ENCODE measurements around the gene ABCB8. TPM values are rescaled to one million over a fixed set of nuclear protein-coding genes. Genes with fewer than 3 reads are reported as not detected.
A peak's percentile ranks its signal among the peaks of the same experiment; 100 is the strongest.

The ABCB8 gene
- total and polyA plus RNA-seq, 9 of the 15 experiments (the other 6 are each of a cell fraction or from before 2014, with no cell fraction given): 7.6 to 106 (median 36.3) TPM

DNA sequence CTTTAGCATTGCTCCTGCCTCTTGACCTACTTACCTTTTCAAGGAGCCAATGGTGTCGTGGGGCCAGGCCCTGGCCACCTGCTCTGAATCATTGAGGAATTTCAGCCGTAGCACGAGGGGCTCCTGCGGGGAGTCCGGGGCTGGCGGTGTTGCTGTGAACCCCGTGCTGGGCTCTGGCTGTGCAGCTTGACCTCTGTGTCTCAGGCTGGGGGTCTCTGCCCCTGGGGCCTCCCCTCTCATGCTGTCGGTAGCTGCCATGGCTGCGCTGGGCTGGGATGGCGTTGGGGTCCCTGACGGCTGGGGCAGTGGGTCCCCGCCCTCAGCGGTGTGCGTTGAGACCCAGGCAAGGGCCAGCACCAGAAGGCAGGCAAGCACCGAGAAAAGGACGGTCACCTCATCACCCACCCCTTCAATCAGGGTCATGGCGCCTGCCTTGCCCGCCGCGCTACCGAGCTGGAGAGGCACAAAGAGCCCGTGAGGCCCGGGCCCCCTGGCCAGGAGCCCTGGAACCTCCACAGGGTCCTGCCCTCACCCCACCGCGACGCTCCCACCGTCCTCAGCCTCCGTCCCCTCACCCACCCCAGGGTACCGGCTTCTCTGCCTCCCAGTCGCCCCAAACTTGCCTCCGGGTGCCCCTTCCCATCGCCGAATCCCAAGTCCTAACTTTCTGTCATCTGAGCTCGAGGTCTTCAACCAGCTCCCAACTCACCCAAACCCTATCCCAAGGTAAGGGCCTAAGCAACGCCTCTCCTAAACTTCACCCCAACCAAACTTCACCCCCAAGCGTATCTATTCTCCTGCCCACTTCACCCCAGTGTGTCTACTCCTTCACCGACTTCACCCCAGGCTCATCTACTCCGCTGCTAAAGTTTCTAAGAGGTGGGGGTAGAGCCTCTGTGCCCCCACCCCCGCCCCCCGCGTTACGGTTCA, 54.2 kb downstream of the ABCB8 start (continued):
- TF ChIP-seq, protein P1, sequence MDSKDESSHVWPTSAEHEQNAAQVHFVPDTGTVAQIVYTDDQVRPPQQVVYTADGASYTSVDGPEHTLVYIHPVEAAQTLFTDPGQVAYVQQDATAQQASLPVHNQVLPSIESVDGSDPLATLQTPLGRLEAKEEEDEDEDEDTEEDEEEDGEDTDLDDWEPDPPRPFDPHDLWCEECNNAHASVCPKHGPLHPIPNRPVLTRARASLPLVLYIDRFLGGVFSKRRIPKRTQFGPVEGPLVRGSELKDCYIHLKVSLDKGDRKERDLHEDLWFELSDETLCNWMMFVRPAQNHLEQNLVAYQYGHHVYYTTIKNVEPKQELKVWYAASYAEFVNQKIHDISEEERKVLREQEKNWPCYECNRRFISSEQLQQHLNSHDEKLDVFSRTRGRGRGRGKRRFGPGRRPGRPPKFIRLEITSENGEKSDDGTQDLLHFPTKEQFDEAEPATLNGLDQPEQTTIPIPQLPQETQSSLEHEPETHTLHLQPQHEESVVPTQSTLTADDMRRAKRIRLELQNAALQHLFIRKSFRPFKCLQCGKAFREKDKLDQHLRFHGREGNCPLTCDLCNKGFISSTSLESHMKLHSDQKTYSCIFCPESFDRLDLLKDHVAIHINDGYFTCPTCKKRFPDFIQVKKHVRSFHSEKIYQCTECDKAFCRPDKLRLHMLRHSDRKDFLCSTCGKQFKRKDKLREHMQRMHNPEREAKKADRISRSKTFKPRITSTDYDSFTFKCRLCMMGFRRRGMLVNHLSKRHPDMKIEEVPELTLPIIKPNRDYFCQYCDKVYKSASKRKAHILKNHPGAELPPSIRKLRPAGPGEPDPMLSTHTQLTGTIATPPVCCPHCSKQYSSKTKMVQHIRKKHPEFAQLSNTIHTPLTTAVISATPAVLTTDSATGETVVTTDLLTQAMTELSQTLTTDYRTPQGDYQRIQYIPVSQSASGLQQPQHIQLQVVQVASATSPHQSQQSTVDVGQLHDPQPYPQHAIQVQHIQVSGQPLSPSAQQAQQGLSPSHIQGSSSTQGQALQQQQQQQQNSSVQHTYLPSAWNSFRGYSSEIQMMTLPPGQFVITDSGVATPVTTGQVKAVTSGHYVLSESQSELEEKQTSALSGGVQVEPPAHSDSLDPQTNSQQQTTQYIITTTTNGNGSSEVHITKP (IDR thresholded peaks at IDR 0.05; ENCODE audit: partially characterized antibody): no peak
- TF ChIP-seq ZNF24 (IDR thresholded peaks at IDR 0.05): no peak
- TF ChIP-seq TAL1 (IDR thresholded peaks at IDR 0.05): no peak
- TF ChIP-seq CREM (IDR thresholded peaks at IDR 0.05; ENCODE audit: low read depth): no peak; the same call in 1 of the 2 replicates
- TF ChIP-seq OTX1 (CRISPR knock-in tag; IDR thresholded peaks at IDR 0.05): 0 out of 2 replicates have a peak, but pooled peaks have one; percentile 27
- TF ChIP-seq CSDE1 (IDR thresholded peaks at IDR 0.05): 0 out of 4 replicates have a peak, but pooled peaks of 1 of the 2 experiments have one; percentile 70
- TF ChIP-seq SMARCC2 (IDR thresholded peaks at IDR 0.05; ENCODE audit: low read depth): no peak
- TF ChIP-seq POLR2G (IDR thresholded peaks at IDR 0.05; ENCODE audit: low read depth, low read length): peak; percentile 29
- TF ChIP-seq, protein P2, sequence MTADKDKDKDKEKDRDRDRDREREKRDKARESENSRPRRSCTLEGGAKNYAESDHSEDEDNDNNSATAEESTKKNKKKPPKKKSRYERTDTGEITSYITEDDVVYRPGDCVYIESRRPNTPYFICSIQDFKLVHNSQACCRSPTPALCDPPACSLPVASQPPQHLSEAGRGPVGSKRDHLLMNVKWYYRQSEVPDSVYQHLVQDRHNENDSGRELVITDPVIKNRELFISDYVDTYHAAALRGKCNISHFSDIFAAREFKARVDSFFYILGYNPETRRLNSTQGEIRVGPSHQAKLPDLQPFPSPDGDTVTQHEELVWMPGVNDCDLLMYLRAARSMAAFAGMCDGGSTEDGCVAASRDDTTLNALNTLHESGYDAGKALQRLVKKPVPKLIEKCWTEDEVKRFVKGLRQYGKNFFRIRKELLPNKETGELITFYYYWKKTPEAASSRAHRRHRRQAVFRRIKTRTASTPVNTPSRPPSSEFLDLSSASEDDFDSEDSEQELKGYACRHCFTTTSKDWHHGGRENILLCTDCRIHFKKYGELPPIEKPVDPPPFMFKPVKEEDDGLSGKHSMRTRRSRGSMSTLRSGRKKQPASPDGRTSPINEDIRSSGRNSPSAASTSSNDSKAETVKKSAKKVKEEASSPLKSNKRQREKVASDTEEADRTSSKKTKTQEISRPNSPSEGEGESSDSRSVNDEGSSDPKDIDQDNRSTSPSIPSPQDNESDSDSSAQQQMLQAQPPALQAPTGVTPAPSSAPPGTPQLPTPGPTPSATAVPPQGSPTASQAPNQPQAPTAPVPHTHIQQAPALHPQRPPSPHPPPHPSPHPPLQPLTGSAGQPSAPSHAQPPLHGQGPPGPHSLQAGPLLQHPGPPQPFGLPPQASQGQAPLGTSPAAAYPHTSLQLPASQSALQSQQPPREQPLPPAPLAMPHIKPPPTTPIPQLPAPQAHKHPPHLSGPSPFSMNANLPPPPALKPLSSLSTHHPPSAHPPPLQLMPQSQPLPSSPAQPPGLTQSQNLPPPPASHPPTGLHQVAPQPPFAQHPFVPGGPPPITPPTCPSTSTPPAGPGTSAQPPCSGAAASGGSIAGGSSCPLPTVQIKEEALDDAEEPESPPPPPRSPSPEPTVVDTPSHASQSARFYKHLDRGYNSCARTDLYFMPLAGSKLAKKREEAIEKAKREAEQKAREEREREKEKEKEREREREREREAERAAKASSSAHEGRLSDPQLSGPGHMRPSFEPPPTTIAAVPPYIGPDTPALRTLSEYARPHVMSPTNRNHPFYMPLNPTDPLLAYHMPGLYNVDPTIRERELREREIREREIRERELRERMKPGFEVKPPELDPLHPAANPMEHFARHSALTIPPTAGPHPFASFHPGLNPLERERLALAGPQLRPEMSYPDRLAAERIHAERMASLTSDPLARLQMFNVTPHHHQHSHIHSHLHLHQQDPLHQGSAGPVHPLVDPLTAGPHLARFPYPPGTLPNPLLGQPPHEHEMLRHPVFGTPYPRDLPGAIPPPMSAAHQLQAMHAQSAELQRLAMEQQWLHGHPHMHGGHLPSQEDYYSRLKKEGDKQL (CRISPR knock-in tag; IDR thresholded peaks at IDR 0.05; ENCODE audit: borderline replicate concordance): no peak
- TF ChIP-seq ZNF175 (CRISPR knock-in tag; IDR thresholded peaks at IDR 0.05; ENCODE audit: low read depth): no peak
- TF ChIP-seq, protein P3, sequence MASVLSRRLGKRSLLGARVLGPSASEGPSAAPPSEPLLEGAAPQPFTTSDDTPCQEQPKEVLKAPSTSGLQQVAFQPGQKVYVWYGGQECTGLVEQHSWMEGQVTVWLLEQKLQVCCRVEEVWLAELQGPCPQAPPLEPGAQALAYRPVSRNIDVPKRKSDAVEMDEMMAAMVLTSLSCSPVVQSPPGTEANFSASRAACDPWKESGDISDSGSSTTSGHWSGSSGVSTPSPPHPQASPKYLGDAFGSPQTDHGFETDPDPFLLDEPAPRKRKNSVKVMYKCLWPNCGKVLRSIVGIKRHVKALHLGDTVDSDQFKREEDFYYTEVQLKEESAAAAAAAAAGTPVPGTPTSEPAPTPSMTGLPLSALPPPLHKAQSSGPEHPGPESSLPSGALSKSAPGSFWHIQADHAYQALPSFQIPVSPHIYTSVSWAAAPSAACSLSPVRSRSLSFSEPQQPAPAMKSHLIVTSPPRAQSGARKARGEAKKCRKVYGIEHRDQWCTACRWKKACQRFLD (CRISPR knock-in tag; IDR thresholded peaks at IDR 0.05): peak; percentile 20; the same call in 1 of the 2 replicates
- TF ChIP-seq, protein P4, sequence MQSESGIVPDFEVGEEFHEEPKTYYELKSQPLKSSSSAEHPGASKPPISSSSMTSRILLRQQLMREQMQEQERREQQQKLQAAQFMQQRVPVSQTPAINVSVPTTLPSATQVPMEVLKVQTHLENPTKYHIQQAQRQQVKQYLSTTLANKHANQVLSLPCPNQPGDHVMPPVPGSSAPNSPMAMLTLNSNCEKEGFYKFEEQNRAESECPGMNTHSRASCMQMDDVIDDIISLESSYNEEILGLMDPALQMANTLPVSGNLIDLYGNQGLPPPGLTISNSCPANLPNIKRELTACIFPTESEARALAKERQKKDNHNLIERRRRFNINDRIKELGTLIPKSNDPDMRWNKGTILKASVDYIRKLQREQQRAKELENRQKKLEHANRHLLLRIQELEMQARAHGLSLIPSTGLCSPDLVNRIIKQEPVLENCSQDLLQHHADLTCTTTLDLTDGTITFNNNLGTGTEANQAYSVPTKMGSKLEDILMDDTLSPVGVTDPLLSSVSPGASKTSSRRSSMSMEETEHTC (IDR thresholded peaks at IDR 0.05): no peak
- TF ChIP-seq SP1 (CRISPR knock-in tag; IDR thresholded peaks at IDR 0.05): no peak; the same call in 1 of the 2 replicates
- TF ChIP-seq NONO (IDR thresholded peaks at IDR 0.05; ENCODE audit: low read depth in 2 of 2, low read length in 1 of 2): no peak
- TF ChIP-seq DPF2 (IDR thresholded peaks at IDR 0.05): peak; percentile 75

All from K562 (cell line).